ENCODE results near the gene ELF3.
"Not testable (repeated sequence)": the region's sequence is repeated elsewhere in the genome, so short reads cannot be mapped to it uniquely, and the experiment has no call there.

DNA sequence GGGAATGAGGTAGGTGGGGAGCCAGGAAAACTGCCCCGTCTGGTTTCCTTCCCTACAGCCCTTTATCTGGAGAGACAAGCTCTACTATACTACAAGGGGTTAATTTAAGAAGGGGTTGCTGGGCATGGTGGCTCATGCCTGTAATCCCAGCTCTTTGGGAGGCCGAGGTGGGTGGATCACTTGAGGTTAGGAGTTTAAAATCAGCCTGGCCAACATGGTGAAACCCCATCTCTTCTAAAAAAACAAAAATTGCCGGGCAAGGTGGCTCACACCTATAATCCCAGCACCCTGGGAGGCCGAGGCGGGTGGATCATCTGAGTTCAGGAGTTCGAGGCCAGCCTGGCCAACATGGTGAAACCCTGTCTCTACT is 46.9 kb downstream of the ELF3 start:
- TF ChIP-seq, protein P1, sequence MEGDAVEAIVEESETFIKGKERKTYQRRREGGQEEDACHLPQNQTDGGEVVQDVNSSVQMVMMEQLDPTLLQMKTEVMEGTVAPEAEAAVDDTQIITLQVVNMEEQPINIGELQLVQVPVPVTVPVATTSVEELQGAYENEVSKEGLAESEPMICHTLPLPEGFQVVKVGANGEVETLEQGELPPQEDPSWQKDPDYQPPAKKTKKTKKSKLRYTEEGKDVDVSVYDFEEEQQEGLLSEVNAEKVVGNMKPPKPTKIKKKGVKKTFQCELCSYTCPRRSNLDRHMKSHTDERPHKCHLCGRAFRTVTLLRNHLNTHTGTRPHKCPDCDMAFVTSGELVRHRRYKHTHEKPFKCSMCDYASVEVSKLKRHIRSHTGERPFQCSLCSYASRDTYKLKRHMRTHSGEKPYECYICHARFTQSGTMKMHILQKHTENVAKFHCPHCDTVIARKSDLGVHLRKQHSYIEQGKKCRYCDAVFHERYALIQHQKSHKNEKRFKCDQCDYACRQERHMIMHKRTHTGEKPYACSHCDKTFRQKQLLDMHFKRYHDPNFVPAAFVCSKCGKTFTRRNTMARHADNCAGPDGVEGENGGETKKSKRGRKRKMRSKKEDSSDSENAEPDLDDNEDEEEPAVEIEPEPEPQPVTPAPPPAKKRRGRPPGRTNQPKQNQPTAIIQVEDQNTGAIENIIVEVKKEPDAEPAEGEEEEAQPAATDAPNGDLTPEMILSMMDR (IDR thresholded peaks at IDR 0.05; ENCODE audit: insufficient read depth, low read length) = not testable (repeated sequence)
- TF ChIP-seq POLR2AphosphoS5, GABPA (IDR thresholded peaks at IDR 0.05; ENCODE audit: low read depth): not testable (repeated sequence)
- TF ChIP-seq, protein P2, sequence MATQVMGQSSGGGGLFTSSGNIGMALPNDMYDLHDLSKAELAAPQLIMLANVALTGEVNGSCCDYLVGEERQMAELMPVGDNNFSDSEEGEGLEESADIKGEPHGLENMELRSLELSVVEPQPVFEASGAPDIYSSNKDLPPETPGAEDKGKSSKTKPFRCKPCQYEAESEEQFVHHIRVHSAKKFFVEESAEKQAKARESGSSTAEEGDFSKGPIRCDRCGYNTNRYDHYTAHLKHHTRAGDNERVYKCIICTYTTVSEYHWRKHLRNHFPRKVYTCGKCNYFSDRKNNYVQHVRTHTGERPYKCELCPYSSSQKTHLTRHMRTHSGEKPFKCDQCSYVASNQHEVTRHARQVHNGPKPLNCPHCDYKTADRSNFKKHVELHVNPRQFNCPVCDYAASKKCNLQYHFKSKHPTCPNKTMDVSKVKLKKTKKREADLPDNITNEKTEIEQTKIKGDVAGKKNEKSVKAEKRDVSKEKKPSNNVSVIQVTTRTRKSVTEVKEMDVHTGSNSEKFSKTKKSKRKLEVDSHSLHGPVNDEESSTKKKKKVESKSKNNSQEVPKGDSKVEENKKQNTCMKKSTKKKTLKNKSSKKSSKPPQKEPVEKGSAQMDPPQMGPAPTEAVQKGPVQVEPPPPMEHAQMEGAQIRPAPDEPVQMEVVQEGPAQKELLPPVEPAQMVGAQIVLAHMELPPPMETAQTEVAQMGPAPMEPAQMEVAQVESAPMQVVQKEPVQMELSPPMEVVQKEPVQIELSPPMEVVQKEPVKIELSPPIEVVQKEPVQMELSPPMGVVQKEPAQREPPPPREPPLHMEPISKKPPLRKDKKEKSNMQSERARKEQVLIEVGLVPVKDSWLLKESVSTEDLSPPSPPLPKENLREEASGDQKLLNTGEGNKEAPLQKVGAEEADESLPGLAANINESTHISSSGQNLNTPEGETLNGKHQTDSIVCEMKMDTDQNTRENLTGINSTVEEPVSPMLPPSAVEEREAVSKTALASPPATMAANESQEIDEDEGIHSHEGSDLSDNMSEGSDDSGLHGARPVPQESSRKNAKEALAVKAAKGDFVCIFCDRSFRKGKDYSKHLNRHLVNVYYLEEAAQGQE (IDR thresholded peaks at IDR 0.05; ENCODE audit: insufficient replicate concordance, low read depth) = not testable (repeated sequence)

All from HL-60 (cell line).